ENCODE data around the gene ABLIM2. TPM values are rescaled to one million over a fixed set of nuclear protein-coding genes. Genes with fewer than 3 reads are reported as not detected.

Gene ABLIM2
- polyA plus RNA-seq, 3 donors = 0.21 TPM; not detected in 2

DNA sequence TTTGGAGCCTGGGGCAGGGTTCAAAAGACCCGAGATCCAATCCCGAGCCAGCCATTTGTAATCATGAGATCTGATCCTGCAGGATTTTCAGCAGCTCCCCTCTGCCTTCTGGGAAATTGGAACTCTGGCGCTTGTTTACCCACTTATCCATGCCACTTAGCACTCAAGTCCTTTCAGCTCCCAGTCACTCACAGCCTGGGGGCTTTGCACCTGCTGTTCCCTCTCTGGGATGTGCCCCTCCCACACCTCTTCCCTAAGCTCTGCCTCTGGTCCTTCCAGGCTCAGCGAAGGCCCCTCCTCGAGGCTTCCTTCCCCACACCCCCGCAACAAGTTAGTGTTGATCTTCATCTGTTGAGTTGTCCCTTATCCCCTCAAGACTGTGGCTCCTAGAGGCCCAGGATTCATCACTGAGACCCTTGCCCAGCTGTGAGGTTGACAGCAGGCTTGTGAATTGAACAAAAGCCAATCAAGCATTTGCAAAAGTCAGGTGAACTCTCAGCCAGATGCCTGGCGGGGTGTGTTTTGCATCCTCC lies 119.8 kb downstream of the ABLIM2 start:
- peak overlapping the region in 1 of 2 donors; percentile 28 for H3K4me3 Mint-ChIP-seq
- no peaks in the 10 kb centered on the region for H3K36me3 Mint-ChIP-seq
- Histone ChIP-seq H3K36me3 (replicated peaks in 1 of 2; ENCODE audit: control insufficient read depth in 1 of 2, insufficient read depth in 2 of 2, low read length in 2 of 2) (no peaks in the 10 kb centered on the region), H4K20me1 (ENCODE audit: insufficient read depth, low read length) (no peaks in the 10 kb centered on the region), H3K27ac (ENCODE audit: low read depth in 1 of 2, low read length in 2 of 2) (no peak overlapping the region), H3K4me2 (replicated peaks; ENCODE audit: extremely low read depth, low read length, poor library complexity, severe bottlenecking) (no peak overlapping the region), H3K9ac (ENCODE audit: insufficient read depth, low read length, poor library complexity, severe bottlenecking) (no peak overlapping the region), H3K27me3 (ENCODE audit: control insufficient read depth in 2 of 2, insufficient read depth in 2 of 2, low read length in 2 of 2) (peaks cover 0 to 7% of the 10 kb centered on the region in 2 donors), H3K4me3 (replicated peaks in 1 of 3; ENCODE audit: low read depth in 2 of 3, low read length in 3 of 3) (no peak overlapping the region), H2AFZ (ENCODE audit: insufficient read depth, low read depth, low read length, poor library complexity, severe bottlenecking) (no peak overlapping the region), H3K79me2 (ENCODE audit: insufficient read depth, low read length) (no peaks in the 10 kb centered on the region), H3K4me1 (ENCODE audit: control insufficient read depth in 1 of 2, insufficient read depth in 2 of 2, low read length in 2 of 2) (no peaks in the 10 kb centered on the region), H3K9me3 (replicated peaks in 1 of 2; ENCODE audit: control insufficient read depth in 1 of 2, insufficient read depth in 1 of 2, low read length in 2 of 2) (no peaks in the 10 kb centered on the region)
- H3K27ac Mint-ChIP-seq = peak overlapping the region in 1 of 7 donors; percentile 33
- H3K9me3 Mint-ChIP-seq = peaks cover 0 to 3% (median 0%) of the 10 kb centered on the region in 7 donors
- DNase-seq = no peak
- TF ChIP-seq, protein P1, sequence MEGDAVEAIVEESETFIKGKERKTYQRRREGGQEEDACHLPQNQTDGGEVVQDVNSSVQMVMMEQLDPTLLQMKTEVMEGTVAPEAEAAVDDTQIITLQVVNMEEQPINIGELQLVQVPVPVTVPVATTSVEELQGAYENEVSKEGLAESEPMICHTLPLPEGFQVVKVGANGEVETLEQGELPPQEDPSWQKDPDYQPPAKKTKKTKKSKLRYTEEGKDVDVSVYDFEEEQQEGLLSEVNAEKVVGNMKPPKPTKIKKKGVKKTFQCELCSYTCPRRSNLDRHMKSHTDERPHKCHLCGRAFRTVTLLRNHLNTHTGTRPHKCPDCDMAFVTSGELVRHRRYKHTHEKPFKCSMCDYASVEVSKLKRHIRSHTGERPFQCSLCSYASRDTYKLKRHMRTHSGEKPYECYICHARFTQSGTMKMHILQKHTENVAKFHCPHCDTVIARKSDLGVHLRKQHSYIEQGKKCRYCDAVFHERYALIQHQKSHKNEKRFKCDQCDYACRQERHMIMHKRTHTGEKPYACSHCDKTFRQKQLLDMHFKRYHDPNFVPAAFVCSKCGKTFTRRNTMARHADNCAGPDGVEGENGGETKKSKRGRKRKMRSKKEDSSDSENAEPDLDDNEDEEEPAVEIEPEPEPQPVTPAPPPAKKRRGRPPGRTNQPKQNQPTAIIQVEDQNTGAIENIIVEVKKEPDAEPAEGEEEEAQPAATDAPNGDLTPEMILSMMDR (IDR thresholded peaks at IDR 0.05) = no peak
- H3K27me3 Mint-ChIP-seq (ENCODE audit: low read depth in 3 of 3) = peaks cover 24 to 35% (median 28%) of the 10 kb centered on the region in 3 donors
- 70% methylated on average over 5 of the region's 7 CpGs for WGBS (ENCODE audit: insufficient coverage)
- intact Hi-C loops (cut with micrococcal nuclease) = no loop called here
- H3K4me1 Mint-ChIP-seq = peaks cover 6% of the 10 kb centered on the region

DNA sequence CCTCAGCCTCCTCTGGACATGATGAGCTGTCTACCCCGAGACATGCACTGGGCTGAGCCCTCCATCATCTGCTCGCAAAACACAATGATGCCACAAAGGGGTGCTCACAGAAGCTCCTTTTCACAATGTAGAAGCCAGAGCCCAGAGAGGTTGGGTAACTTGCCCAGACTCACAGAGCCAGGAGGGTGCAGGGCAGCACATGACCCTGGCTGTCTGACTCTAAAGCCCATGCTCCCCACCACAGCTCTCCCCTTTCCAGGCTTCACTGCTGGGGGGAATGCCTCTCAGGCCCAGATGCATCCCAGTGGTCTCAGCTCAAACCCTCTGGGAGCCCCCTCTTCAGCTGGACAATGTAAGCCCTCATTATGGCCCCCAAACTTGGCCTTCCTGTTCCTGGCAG lies 120.5 kb downstream of the ABLIM2 start:
- Mint-ChIP-seq H3K9me3 (peaks cover 0 to 3% (median 0%) of the 10 kb centered on the region in 7 donors), H3K27ac (peak overlapping the region in 2 of 7 donors; percentile 7 to 43), H3K4me1 (peaks cover 6% of the 10 kb centered on the region), H3K27me3 (ENCODE audit: low read depth in 3 of 3) (peaks cover 24 to 32% (median 24%) of the 10 kb centered on the region in 3 donors), H3K36me3 (no peaks in the 10 kb centered on the region), H3K4me3 (no peak overlapping the region)
- H4K20me1 ChIP-seq (ENCODE audit: insufficient read depth, low read length) = no peaks in the 10 kb centered on the region
- intact Hi-C loops (cut with micrococcal nuclease) = no loop called here
- H3K27ac ChIP-seq (ENCODE audit: low read depth in 1 of 2, low read length in 2 of 2) = no peak overlapping the region
- H3K79me2 ChIP-seq (ENCODE audit: insufficient read depth, low read length) = no peaks in the 10 kb centered on the region
- no peak overlapping the region for H3K4me2 ChIP-seq (replicated peaks; ENCODE audit: extremely low read depth, low read length, poor library complexity, severe bottlenecking)
- no peak overlapping the region for H2AFZ ChIP-seq (ENCODE audit: insufficient read depth, low read depth, low read length, poor library complexity, severe bottlenecking)
- H3K9me3 ChIP-seq (replicated peaks in 1 of 2; ENCODE audit: control insufficient read depth in 1 of 2, insufficient read depth in 1 of 2, low read length in 2 of 2) = no peaks in the 10 kb centered on the region
- H3K4me1 ChIP-seq (ENCODE audit: control insufficient read depth in 1 of 2, insufficient read depth in 2 of 2, low read length in 2 of 2) = no peaks in the 10 kb centered on the region
- TF ChIP-seq, protein P1 (IDR thresholded peaks at IDR 0.05) = no peak
- H3K9ac ChIP-seq (ENCODE audit: insufficient read depth, low read length, poor library complexity, severe bottlenecking) = no peak overlapping the region
- 67% methylated on average over 2 of the region's 2 CpGs for WGBS (ENCODE audit: insufficient coverage)
- H3K4me3 ChIP-seq (replicated peaks in 1 of 3; ENCODE audit: low read depth in 2 of 3, low read length in 3 of 3) = no peak overlapping the region
- H3K27me3 ChIP-seq (ENCODE audit: control insufficient read depth in 2 of 2, insufficient read depth in 2 of 2, low read length in 2 of 2) = peaks cover 0 to 7% of the 10 kb centered on the region in 2 donors
- DNase-seq = no peak
- no peaks in the 10 kb centered on the region for H3K36me3 ChIP-seq (replicated peaks in 1 of 2; ENCODE audit: control insufficient read depth in 1 of 2, insufficient read depth in 2 of 2, low read length in 2 of 2)
